H9 (cell line): Measurements from ENCODE around the gene CNGA2. TPM values are rescaled to one million over a fixed set of nuclear protein-coding genes. Genes with fewer than 3 reads are reported as not detected.

Source experiments
- DNase-seq: peaks from one replicate; pipeline ENCODE4 v3.0.0-alpha.2; 2017
- H2AFZ ChIP-seq: one replicate; pipeline ENCODE4 v1.6.1; 2013; ENCODE audit warnings: mild to moderate bottlenecking, low read length, control low read depth, moderate library complexity
- H2AK5ac ChIP-seq: 2 replicates; pipeline ENCODE4 v1.6.1; 2013; ENCODE audit warnings: low read length, control low read depth, mixed read lengths; ENCODE audit not compliant: insufficient read length
- H2BK120ac ChIP-seq: one replicate; pipeline ENCODE4 v1.6.1; 2013; ENCODE audit warnings: low read depth, mild to moderate bottlenecking, low read length, control low read depth, inconsistent platforms; ENCODE audit not compliant: poor library complexity, severe bottlenecking
- H2BK12ac ChIP-seq: 2 replicates; pipeline ENCODE4 v1.6.1; 2013; ENCODE audit warnings: low read length, control low read depth, mixed read lengths, low read depth; ENCODE audit not compliant: insufficient read length
- H2BK15ac ChIP-seq: 2 replicates; pipeline ENCODE4 v1.6.1; 2013; ENCODE audit warnings: low read depth, low read length, control low read depth
- H2BK20ac ChIP-seq: one replicate; pipeline ENCODE4 v1.6.1; 2013; ENCODE audit warnings: low read depth, mild to moderate bottlenecking, low read length, control low read depth, inconsistent platforms; ENCODE audit not compliant: poor library complexity, severe bottlenecking
- H2BK5ac ChIP-seq: 2 replicates; pipeline ENCODE4 v1.6.1; 2013; ENCODE audit warnings: low read length, control low read depth, mixed read lengths; ENCODE audit not compliant: insufficient read length
- H3K14ac ChIP-seq: 2 replicates; pipeline ENCODE4 v1.6.1; 2013; ENCODE audit warnings: low read length, control low read depth; ENCODE audit not compliant: insufficient read depth
- H3K18ac ChIP-seq: 2 replicates; pipeline ENCODE4 v1.6.1; 2013; ENCODE audit warnings: low read depth, mild to moderate bottlenecking, mixed read lengths, low read length, control low read depth; ENCODE audit not compliant: insufficient read length
- H3K23ac ChIP-seq: 2 replicates; pipeline ENCODE4 v1.6.1; 2013; ENCODE audit warnings: low read length, control low read depth, mixed read lengths, low read depth; ENCODE audit not compliant: insufficient read length
- H3K23me2 ChIP-seq: 2 replicates; pipeline ENCODE4 v1.6.1; 2013; ENCODE audit warnings: low read depth, mild to moderate bottlenecking, mixed read lengths, low read length, control low read depth; ENCODE audit not compliant: insufficient read length, poor library complexity, severe bottlenecking
- H3K27ac ChIP-seq: 2 replicates; pipeline ENCODE4 v1.5.1; 2013; ENCODE audit warnings: low read length, control low read depth, mixed read lengths, low read depth; ENCODE audit not compliant: insufficient read length
- H3K27me3 ChIP-seq: 2 replicates; pipeline ENCODE4 v1.6.1; 2013; ENCODE audit warnings: low read length, control low read depth, inconsistent platforms; ENCODE audit not compliant: insufficient read depth
- H3K4ac ChIP-seq: 2 replicates; pipeline ENCODE4 v1.6.1; 2013; ENCODE audit warnings: low read depth, mild to moderate bottlenecking, control low read depth, inconsistent platforms, low read length, moderate library complexity
- H3K4me1 ChIP-seq: 2 replicates; pipeline ENCODE4 v1.6.1; 2013; ENCODE audit warnings: low read length, control low read depth, inconsistent platforms; ENCODE audit not compliant: insufficient read depth
- H3K4me2 ChIP-seq: 2 replicates; pipeline ENCODE4 v1.6.1; 2013; ENCODE audit warnings: low read length, control low read depth, mixed read lengths; ENCODE audit not compliant: insufficient read length, insufficient read depth
- H3K56ac ChIP-seq: 2 replicates; pipeline ENCODE4 v1.6.1; 2013; ENCODE audit warnings: low read depth, mild to moderate bottlenecking, mixed read lengths, low read length, control low read depth; ENCODE audit not compliant: insufficient read length
- H3K79me1 ChIP-seq: 2 replicates; pipeline ENCODE4 v1.6.1; 2013; ENCODE audit warnings: low read depth, mild to moderate bottlenecking, moderate library complexity, low read length, control low read depth, inconsistent platforms; ENCODE audit not compliant: insufficient read depth, poor library complexity, severe bottlenecking
- H3K79me2 ChIP-seq: 2 replicates; pipeline ENCODE4 v1.6.1; 2013; ENCODE audit warnings: low read length, control low read depth, inconsistent platforms; ENCODE audit not compliant: insufficient read depth
- H3K9ac ChIP-seq: 2 replicates; pipeline ENCODE4 v1.6.1; 2013; ENCODE audit warnings: low read length, control low read depth, mixed read lengths; ENCODE audit not compliant: insufficient read length; ENCODE audit errors: extremely low read depth
- H3K9me3 ChIP-seq: one replicate; pipeline ENCODE4 v1.6.1; 2013; ENCODE audit warnings: low read depth, low read length, inconsistent platforms; ENCODE audit not compliant: control insufficient read depth
- H3T11ph ChIP-seq: one replicate; pipeline ENCODE4 v1.6.1; 2013; ENCODE audit warnings: mild to moderate bottlenecking, low read length, control low read depth, inconsistent platforms
- H4K20me1 ChIP-seq: one replicate; pipeline ENCODE4 v1.6.1; 2013; ENCODE audit not compliant: control insufficient read depth, insufficient read length, insufficient read depth
- H4K5ac ChIP-seq: 2 replicates; pipeline ENCODE4 v1.6.1; 2013; ENCODE audit warnings: low read depth, mild to moderate bottlenecking, mixed read lengths, low read length, control low read depth; ENCODE audit not compliant: insufficient read length
- H4K8ac ChIP-seq: replicated peaks from 2 replicates; pipeline ENCODE4 v1.6.1; 2013; ENCODE audit warnings: low read length, control low read depth, mixed read lengths, low read depth; ENCODE audit not compliant: insufficient read length
- H4K91ac ChIP-seq: 2 replicates; pipeline ENCODE4 v1.6.1; 2013; ENCODE audit warnings: low read depth, mild to moderate bottlenecking, moderate library complexity, mixed read lengths, low read length, control low read depth; ENCODE audit not compliant: insufficient read length
- H3K27ac Mint-ChIP-seq, 3 experiments: 2 replicates in 2 of 3; 3 replicates in 1 of 3; pipeline ENCODE4 v1.8.0; 2020 to 2021; ENCODE audit warnings: mixed read lengths in 3 of 3, mild to moderate bottlenecking in 1 of 3, moderate library complexity in 1 of 3
- H3K27me3 Mint-ChIP-seq: 2 replicates; pipeline ENCODE4 v1.8.0; 2021; ENCODE audit warnings: low read depth, mild to moderate bottlenecking, moderate library complexity, mixed read lengths
- H3K36me3 Mint-ChIP-seq, 3 experiments: 2 replicates in 2 of 3; 3 replicates in 1 of 3; pipeline ENCODE4 v1.8.0; 2020 to 2021; ENCODE audit warnings: low read depth in 3 of 3, mixed read lengths in 3 of 3; ENCODE audit not compliant: insufficient read depth in 1 of 3
- H3K4me1 Mint-ChIP-seq, 2 experiments: 2 replicates each; pipeline ENCODE4 v1.8.0; 2020; ENCODE audit warnings: mixed read lengths in 2 of 2
- H3K4me3 Mint-ChIP-seq, 2 experiments: 2 replicates in 1 of 2; 3 replicates in 1 of 2; pipeline ENCODE4 v1.8.0; 2020 to 2021; ENCODE audit warnings: mild to moderate bottlenecking in 2 of 2, mixed read lengths in 2 of 2, moderate library complexity in 1 of 2
- H3K9me3 Mint-ChIP-seq, 2 experiments: 2 replicates in 1 of 2; 3 replicates in 1 of 2; pipeline ENCODE4 v1.8.0; 2020; ENCODE audit warnings: mild to moderate bottlenecking in 2 of 2, mixed read lengths in 2 of 2, moderate library complexity in 1 of 2
- CTCF ChIP-seq: fragments of 200-600 bp; sonication (generic); conservative IDR thresholded peaks from 3 replicates; pipeline ENCODE4 v1.8.0; 2021; ENCODE audit warnings: antibody characterized with exemption, mild to moderate bottlenecking
- WGBS: extraction: QIAGEN DNeasy Blood & Tissue Kit; methylation state at CpG from one replicate; pipeline ENCODE4 v1.1.7; 2013; ENCODE audit warnings: missing lambda C conversion rate, low lambda C conversion rate, mixed read lengths; ENCODE audit not compliant: insufficient read length; ENCODE audit errors: extremely low coverage; 5-methylcytosine and 5-hydroxymethylcytosine counted together
- total RNA-seq: library from RNA; stranded (reverse); gene quantifications from 2 replicates; pipeline ENCODE4 v1.2.1, GENCODE V29; 2021

The CNGA2 gene
- total RNA-seq, 1 experiment from 2014 or later, result not detected

- Mint-ChIP-seq H3K27me3 (peaks cover 15% of the 10 kb centered on the region), H3K36me3 (peaks cover 0 to 1% (median 0%) of the 10 kb centered on the region in 3 experiments; a peak in 4 of 7 replicates), H3K4me3 (no peak overlapping the region), H3K4me1 (peaks cover 3 to 6% of the 10 kb centered on the region in 2 experiments), H3K9me3 (peaks cover 70 to 81% of the 10 kb centered on the region in 2 experiments), H3K27ac (no peak overlapping the region)
- no peaks in the 10 kb centered on the region for H3K79me1 ChIP-seq
- TF ChIP-seq CTCF, result no peak
- no peak overlapping the region for H3K18ac ChIP-seq
- H3K4me1 ChIP-seq, result no peaks in the 10 kb centered on the region; the same call in 1 of the 2 replicates
- no peak overlapping the region for H4K91ac ChIP-seq
- no peak overlapping the region for H4K5ac ChIP-seq
- no peak overlapping the region for H3K56ac ChIP-seq
- H3K27me3 ChIP-seq, result no peaks in the 10 kb centered on the region
- H3K27ac ChIP-seq, result no peak overlapping the region
- no peak overlapping the region for H2BK15ac ChIP-seq
- H2BK12ac ChIP-seq, result no peak overlapping the region
- peaks cover 60% of the 10 kb centered on the region for H3K9me3 ChIP-seq
- H4K8ac ChIP-seq, result no peak overlapping the region
- no CpG with 5 or more reads among the region's 4 CpGs for WGBS
- no peak for DNase-seq
- H2BK120ac ChIP-seq, result no peak overlapping the region
- H3K9ac ChIP-seq, result no peak overlapping the region
- no peak overlapping the region for H3K4me2 ChIP-seq
- H3K79me2 ChIP-seq, result no peaks in the 10 kb centered on the region
- no peak overlapping the region for H2AFZ ChIP-seq
- no peak overlapping the region for H2BK5ac ChIP-seq
- no peak overlapping the region for H2AK5ac ChIP-seq
- H3K23ac ChIP-seq, result no peak overlapping the region
- no peak overlapping the region for H3K4ac ChIP-seq
- no peak overlapping the region for H2BK20ac ChIP-seq
- no peaks in the 10 kb centered on the region for H4K20me1 ChIP-seq
- H3K14ac ChIP-seq, result no peak overlapping the region
- H3K23me2 ChIP-seq, result no peaks in the 10 kb centered on the region
- H3T11ph ChIP-seq, result no peak overlapping the region
Observed at GRCh38 chrX:151701071-151701470, 33.5 kb upstream of the CNGA2 start.
